Mesothelial cell of epicardium (in vitro differentiated cells): Measurements from ENCODE around the gene ZFAND3. TPM values are rescaled to one million over a fixed set of nuclear protein-coding genes. Genes with fewer than 3 reads are reported as not detected.

Experiments used
- DNase-seq, 2 experiments: peaks; one replicate each; pipeline ENCODE4 v3.0.0; 2021; ENCODE audit warnings: low spot score in 2 of 2; ENCODE audit not compliant: unreplicated experiment in 2 of 2
- H3K27ac Mint-ChIP-seq: 2 replicates; pipeline ENCODE4 v1.8.0; 2021; ENCODE audit warnings: mixed read lengths
- H3K27me3 Mint-ChIP-seq: 2 replicates; pipeline ENCODE4 v1.8.0; 2021; ENCODE audit warnings: low read depth, mixed read lengths
- H3K36me3 Mint-ChIP-seq: 2 replicates; pipeline ENCODE4 v1.8.0; 2021; ENCODE audit warnings: mixed read lengths
- H3K4me1 Mint-ChIP-seq: 2 replicates; pipeline ENCODE4 v1.8.0; 2021; ENCODE audit warnings: mixed read lengths
- H3K4me3 Mint-ChIP-seq: 2 replicates; pipeline ENCODE4 v1.8.0; 2021; ENCODE audit warnings: mild to moderate bottlenecking, moderate library complexity, mixed read lengths
- H3K9me3 Mint-ChIP-seq: 2 replicates; pipeline ENCODE4 v1.8.0; 2021; ENCODE audit warnings: mixed read lengths
- CTCF ChIP-seq: fragments of 200-600 bp; sonication (generic); IDR thresholded peaks from one replicate; pipeline ENCODE4 v1.5.0; 2021; ENCODE audit warnings: antibody characterized with exemption; ENCODE audit not compliant: unreplicated experiment
- total RNA-seq: library from RNA; stranded (reverse); gene quantifications from 3 replicates; pipeline ENCODE4 v1.2.1, GENCODE V29; 2021

Gene ZFAND3
- total RNA-seq, 1 donor from 2014 or later = 81.2 TPM

DNA sequence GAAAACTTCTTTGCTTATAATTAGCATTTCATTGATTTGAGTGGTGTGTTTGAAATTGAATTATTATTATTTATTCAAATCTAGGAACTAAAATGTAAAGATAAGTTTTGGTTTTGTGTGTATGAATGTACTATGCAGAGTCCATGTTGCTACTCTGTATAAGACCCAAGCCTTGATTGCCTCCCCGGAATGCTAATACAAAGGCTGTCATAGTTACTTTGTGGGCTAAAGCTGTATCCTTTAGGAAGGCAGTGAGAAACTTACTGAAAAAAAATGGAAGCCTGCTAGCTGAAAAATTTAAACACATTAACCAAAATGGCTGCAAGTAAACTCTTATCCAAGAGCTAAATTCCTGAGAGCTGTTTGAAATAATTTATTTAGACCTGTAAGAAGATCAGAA, 213.3 kb downstream of the ZFAND3 start:
- TF ChIP-seq CTCF = no peak
- Mint-ChIP-seq H3K27me3 (no peaks in the 10 kb centered on the region), H3K9me3 (peaks cover 21% of the 10 kb centered on the region), H3K27ac (peak overlapping the region; percentile 81), H3K4me1 (peaks cover 40% of the 10 kb centered on the region), H3K4me3 (no peak overlapping the region), H3K36me3 (peaks cover 19% of the 10 kb centered on the region)
- no peak for DNase-seq

GRCh38 chr6:38033442-38033982, 214.0 kb downstream of the ZFAND3 start:
- Mint-ChIP-seq H3K4me1 (peaks cover 37% of the 10 kb centered on the region), H3K4me3 (no peak overlapping the region), H3K27me3 (no peaks in the 10 kb centered on the region), H3K36me3 (peaks cover 20% of the 10 kb centered on the region), H3K27ac (peak overlapping the region; percentile 64), H3K9me3 (peaks cover 21% of the 10 kb centered on the region)
- no peak for TF ChIP-seq CTCF
- no peak for DNase-seq

GRCh38 chr6:38034274-38034914, 214.9 kb downstream of the ZFAND3 start:
- no peak for TF ChIP-seq CTCF
- Mint-ChIP-seq H3K27ac (peak overlapping the region; percentile 75), H3K27me3 (no peaks in the 10 kb centered on the region), H3K9me3 (peaks cover 16% of the 10 kb centered on the region), H3K4me3 (no peak overlapping the region), H3K4me1 (peaks cover 37% of the 10 kb centered on the region), H3K36me3 (peaks cover 20% of the 10 kb centered on the region)
- DNase-seq = no peak

DNA sequence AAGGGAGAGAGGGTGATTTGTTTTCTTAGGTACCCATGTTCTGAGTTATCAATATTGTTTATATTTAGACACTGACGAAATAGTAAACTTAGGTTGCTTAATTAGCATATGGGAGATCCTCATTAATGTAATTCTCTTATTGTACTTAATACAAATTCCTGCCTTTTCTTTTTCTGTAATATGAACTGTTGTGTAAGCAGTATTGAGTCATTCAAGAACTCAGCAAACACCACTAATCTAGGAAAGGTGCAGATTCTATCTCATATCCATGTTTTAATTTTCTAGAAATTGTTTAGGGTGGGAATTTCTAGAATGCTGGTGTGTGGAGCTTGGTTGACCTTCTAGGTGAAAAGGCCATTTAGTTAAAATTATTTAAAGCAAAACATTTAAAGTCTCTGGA, 216.0 kb downstream of the ZFAND3 start:
- H3K27me3 Mint-ChIP-seq = no peaks in the 10 kb centered on the region

DNA sequence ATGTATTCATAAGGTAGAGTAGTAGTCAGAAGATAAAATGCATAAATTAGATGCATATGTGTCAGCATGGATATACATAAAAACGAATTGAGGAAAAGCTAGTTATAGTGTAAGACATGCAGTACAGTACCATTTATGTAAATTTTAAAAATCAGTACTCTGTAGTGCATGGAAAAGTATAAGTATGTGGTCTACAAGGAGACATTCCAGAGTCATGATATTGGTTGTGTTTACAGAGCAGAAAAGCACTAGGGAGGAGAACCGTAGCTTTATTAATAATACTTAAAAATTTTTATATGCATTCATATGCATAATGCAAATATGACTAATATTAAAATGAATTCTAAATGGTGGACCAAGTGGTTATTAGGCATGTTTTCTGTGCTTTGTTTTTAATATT, 220.0 kb downstream of the ZFAND3 start:
- Mint-ChIP-seq H3K4me3 (no peak overlapping the region), H3K9me3 (peaks cover 5% of the 10 kb centered on the region), H3K27me3 (no peaks in the 10 kb centered on the region), H3K27ac (no peak overlapping the region), H3K36me3 (peaks cover 7% of the 10 kb centered on the region), H3K4me1 (peaks cover 18% of the 10 kb centered on the region)
- no peak for TF ChIP-seq CTCF
- no peak for DNase-seq

More for the DNA sequence above, 216.0 kb downstream of the ZFAND3 start:
- TF ChIP-seq CTCF = no peak
- Mint-ChIP-seq H3K9me3 (peaks cover 7% of the 10 kb centered on the region), H3K4me3 (no peak overlapping the region), H3K27ac (no peak overlapping the region), H3K4me1 (peaks cover 37% of the 10 kb centered on the region), H3K36me3 (peaks cover 13% of the 10 kb centered on the region)
- no peak for DNase-seq
